ENCODE measurements around the gene CSTF2. TPM values are rescaled to one million over a fixed set of nuclear protein-coding genes. Genes with fewer than 3 reads are reported as not detected.
"Not testable (repeated sequence)": the region's sequence is repeated elsewhere in the genome, so short reads cannot be mapped to it uniquely, and the experiment has no call there.

CSTF2 gene
- polyA plus RNA-seq, 2 of the 4 experiments (the other 2 are of a cell fraction) = 33.2 to 47.0 TPM

DNA sequence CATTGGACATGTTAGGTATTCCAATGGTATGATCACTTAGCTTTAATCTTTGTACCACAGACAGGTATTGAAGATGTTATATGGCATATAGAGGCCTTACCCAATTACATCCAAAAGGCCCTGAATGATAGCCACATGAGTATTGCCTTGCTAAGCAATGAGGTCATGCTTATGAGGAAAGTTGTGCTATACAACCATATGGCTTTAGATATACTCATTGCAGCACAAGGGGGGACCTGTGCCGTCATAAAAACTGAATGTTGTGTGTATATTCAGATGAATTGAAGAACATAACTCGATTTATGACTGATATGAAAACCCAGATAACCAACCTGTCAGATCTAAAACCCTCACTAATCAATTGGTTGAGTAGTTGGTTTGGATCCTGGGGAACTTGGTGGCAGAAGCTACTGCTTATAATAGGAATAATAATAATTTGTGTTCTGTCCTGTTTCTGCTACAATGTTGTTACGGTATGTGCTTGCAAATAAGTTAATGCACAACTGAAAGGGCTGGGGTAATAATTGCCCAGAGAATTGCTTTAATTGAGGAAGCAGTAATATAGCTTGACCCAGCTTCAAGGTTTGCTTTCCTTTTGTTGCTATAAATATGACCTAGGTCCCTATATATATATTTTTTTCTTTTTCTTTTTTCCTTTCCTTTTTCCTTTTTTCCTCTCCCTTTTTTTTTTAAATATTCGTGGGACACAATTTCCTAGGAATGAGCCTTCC, 21.5 kb upstream of the CSTF2 start (continued):
- TF ChIP-seq HOXB13 (CRISPR knock-in tag; IDR thresholded peaks at IDR 0.05; ENCODE audit: low read depth) (no peak), POLR2A (IDR thresholded peaks at IDR 0.05; ENCODE audit: low read length) (no peak), HOXB5 (CRISPR knock-in tag; IDR thresholded peaks at IDR 0.05) (no peak)
- TF ChIP-seq, protein P1, sequence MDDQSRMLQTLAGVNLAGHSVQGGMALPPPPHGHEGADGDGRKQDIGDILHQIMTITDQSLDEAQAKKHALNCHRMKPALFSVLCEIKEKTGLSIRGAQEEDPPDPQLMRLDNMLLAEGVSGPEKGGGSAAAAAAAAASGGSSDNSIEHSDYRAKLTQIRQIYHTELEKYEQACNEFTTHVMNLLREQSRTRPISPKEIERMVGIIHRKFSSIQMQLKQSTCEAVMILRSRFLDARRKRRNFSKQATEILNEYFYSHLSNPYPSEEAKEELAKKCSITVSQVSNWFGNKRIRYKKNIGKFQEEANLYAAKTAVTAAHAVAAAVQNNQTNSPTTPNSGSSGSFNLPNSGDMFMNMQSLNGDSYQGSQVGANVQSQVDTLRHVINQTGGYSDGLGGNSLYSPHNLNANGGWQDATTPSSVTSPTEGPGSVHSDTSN (IDR thresholded peaks at IDR 0.05) = no peak

GRCh38 chrX:100802843-100803242, 17.3 kb upstream of the CSTF2 start:
- ATAC-seq = no peak
- 32% methylated on average over 3 of the region's 3 CpGs for WGBS (ENCODE audit: missing lambda C conversion rate)
- CTCF ChIA-PET = no interaction called here

DNA sequence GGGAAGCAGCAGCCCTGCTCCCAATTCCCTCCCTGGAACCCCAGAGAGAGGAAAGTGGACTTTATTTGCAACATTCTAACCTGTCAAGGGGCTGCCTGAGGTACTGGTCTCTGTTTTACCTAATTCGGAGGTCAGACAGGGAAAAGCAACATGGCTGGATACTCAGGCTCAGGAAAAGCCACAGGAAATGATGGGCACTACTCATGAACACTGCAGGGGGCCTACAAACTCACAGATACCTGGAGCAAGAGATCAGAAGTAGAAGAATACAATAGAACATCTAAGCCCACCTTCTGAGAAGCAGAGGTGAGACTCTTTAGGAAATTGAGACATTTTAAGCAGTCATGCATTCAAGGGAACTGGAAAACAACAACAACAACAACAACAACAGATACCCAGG, 15.4 kb upstream of the CSTF2 start:
- Histone ChIP-seq H3K4me1 (no peaks in the 10 kb centered on the region), H3K27ac (no peak overlapping the region), H3K4me3 (no peak overlapping the region), H3K9me3 (no peaks in the 10 kb centered on the region), H3K4me2 (no peak overlapping the region)
- CTCF ChIA-PET = no interaction called here
- no peak for DNase-seq (ENCODE audit: low read depth in 1 of 2, low spot score in 1 of 2)
- no peak for TF ChIP-seq HEYL (CRISPR knock-in tag; IDR thresholded peaks at IDR 0.05)
- no peak for TF ChIP-seq RARB (CRISPR knock-in tag; IDR thresholded peaks at IDR 0.05)
- no peak for TF ChIP-seq CBX2 (IDR thresholded peaks at IDR 0.05; ENCODE audit: borderline replicate concordance, low read depth)
- no peak for TF ChIP-seq ESRRA (IDR thresholded peaks at IDR 0.05; ENCODE audit: borderline replicate concordance, low read length)
- TF ChIP-seq EHF (CRISPR knock-in tag; IDR thresholded peaks at IDR 0.05) = no peak
- TF ChIP-seq SREBF2 (IDR thresholded peaks at IDR 0.05) = no peak
- no peak for TF ChIP-seq HOXA7 (CRISPR knock-in tag; IDR thresholded peaks at IDR 0.05)
- TF ChIP-seq TFCP2L1 (CRISPR knock-in tag; IDR thresholded peaks at IDR 0.05) = no peak
- TF ChIP-seq EHMT2 (IDR thresholded peaks at IDR 0.05; ENCODE audit: low read depth) = no peak
- no peak for TF ChIP-seq ATOH8 (CRISPR knock-in tag; IDR thresholded peaks at IDR 0.05; ENCODE audit: low read depth)
- no peak for TF ChIP-seq KDM1A (IDR thresholded peaks at IDR 0.05; ENCODE audit: low read depth)
- no peak for TF ChIP-seq GATA3 (IDR thresholded peaks at IDR 0.05; ENCODE audit: borderline replicate concordance)
- TF ChIP-seq HDAC2 (IDR thresholded peaks at IDR 0.05) = no peak
- no peak for TF ChIP-seq NPAS2 (CRISPR knock-in tag; IDR thresholded peaks at IDR 0.05; ENCODE audit: borderline replicate concordance)
- TF ChIP-seq NFE2L2 (conservative IDR thresholded peaks at IDR 0.05; ENCODE audit: low read length) = no peak
- TF ChIP-seq RFX5 (IDR thresholded peaks at IDR 0.05) = no peak
- TF ChIP-seq, protein P2, sequence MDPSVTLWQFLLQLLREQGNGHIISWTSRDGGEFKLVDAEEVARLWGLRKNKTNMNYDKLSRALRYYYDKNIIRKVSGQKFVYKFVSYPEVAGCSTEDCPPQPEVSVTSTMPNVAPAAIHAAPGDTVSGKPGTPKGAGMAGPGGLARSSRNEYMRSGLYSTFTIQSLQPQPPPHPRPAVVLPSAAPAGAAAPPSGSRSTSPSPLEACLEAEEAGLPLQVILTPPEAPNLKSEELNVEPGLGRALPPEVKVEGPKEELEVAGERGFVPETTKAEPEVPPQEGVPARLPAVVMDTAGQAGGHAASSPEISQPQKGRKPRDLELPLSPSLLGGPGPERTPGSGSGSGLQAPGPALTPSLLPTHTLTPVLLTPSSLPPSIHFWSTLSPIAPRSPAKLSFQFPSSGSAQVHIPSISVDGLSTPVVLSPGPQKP (IDR thresholded peaks at IDR 0.05; ENCODE audit: low read depth, low read length) = no peak
- TF ChIP-seq MAFK (IDR thresholded peaks at IDR 0.05; ENCODE audit: partially characterized antibody) = no peak
- no peak for TF ChIP-seq POLR2A (IDR thresholded peaks at IDR 0.05; ENCODE audit: low read length)
- TF ChIP-seq, protein P3, sequence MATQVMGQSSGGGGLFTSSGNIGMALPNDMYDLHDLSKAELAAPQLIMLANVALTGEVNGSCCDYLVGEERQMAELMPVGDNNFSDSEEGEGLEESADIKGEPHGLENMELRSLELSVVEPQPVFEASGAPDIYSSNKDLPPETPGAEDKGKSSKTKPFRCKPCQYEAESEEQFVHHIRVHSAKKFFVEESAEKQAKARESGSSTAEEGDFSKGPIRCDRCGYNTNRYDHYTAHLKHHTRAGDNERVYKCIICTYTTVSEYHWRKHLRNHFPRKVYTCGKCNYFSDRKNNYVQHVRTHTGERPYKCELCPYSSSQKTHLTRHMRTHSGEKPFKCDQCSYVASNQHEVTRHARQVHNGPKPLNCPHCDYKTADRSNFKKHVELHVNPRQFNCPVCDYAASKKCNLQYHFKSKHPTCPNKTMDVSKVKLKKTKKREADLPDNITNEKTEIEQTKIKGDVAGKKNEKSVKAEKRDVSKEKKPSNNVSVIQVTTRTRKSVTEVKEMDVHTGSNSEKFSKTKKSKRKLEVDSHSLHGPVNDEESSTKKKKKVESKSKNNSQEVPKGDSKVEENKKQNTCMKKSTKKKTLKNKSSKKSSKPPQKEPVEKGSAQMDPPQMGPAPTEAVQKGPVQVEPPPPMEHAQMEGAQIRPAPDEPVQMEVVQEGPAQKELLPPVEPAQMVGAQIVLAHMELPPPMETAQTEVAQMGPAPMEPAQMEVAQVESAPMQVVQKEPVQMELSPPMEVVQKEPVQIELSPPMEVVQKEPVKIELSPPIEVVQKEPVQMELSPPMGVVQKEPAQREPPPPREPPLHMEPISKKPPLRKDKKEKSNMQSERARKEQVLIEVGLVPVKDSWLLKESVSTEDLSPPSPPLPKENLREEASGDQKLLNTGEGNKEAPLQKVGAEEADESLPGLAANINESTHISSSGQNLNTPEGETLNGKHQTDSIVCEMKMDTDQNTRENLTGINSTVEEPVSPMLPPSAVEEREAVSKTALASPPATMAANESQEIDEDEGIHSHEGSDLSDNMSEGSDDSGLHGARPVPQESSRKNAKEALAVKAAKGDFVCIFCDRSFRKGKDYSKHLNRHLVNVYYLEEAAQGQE (IDR thresholded peaks at IDR 0.05) = no peak
- POLR2A ChIA-PET = no interaction called here
- ATAC-seq = no peak
- 0% methylated on average over 1 of the region's 1 CpG for WGBS (ENCODE audit: missing lambda C conversion rate)
- no peak for FAIRE-seq

More at GRCh38 chrX:100802843-100803242, 17.3 kb upstream of the CSTF2 start:
- Histone ChIP-seq H3K4me1 (no peaks in the 10 kb centered on the region), H3K4me2 (no peak overlapping the region), H3K27ac (no peak overlapping the region), H3K4me3 (no peak overlapping the region), H3K9me3 (no peaks in the 10 kb centered on the region)
- FAIRE-seq (peak; percentile 96), DNase-seq (ENCODE audit: low read depth in 1 of 2, low spot score in 1 of 2) (no peak)
- POLR2A ChIA-PET = no interaction called here
- TF ChIP-seq NPAS2 (CRISPR knock-in tag; IDR thresholded peaks at IDR 0.05; ENCODE audit: borderline replicate concordance) (no peak), KDM5A (IDR thresholded peaks at IDR 0.05) (no peak), HOXB5 (CRISPR knock-in tag; IDR thresholded peaks at IDR 0.05) (no peak), MAX (IDR thresholded peaks at IDR 0.05) (no peak)

DNA sequence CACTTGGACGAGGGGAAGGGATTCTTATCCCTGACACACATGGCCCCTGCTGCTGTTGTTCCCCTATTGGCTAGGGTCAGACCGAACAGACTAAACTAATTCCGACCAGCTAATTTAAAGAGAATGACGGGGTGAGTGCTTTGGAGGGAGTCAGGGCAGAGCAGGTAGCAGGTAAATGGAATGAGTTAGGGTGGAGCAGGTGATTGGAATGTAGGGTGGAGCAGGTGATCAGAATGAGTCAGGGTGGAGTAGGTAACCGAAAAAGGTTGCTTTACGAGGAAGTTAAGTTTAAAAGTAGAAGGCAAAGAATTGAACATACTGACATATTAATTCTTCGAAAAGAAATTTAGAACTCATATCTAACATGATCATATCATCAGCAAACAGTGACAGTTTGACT, 11.9 kb upstream of the CSTF2 start:
- FAIRE-seq; H3K4me2 ChIP-seq; POLR2A ChIA-PET; H3K4me3 ChIP-seq; ATAC-seq; H3K4me1 ChIP-seq; H3K9me3 ChIP-seq; H3K27ac ChIP-seq; CTCF ChIA-PET; DNase-seq (ENCODE audit: low read depth in 1 of 2, low spot score in 1 of 2): not testable (repeated sequence)
- 59% methylated on average over 7 of the region's 7 CpGs for WGBS (ENCODE audit: missing lambda C conversion rate)
